HepG2 (cell line): ENCODE data around the gene TCAP. TPM values are rescaled to one million over a fixed set of nuclear protein-coding genes. Genes with fewer than 3 reads are reported as not detected.

ENCODE experiments used
- BRF2 ChIP-seq: sonication (generic); formaldehyde crosslinking; IDR thresholded peaks from 2 replicates; pipeline ENCODE4 v1.8.1; 2022; ENCODE audit warnings: mild to moderate bottlenecking, missing genetic modification reagents
- EHMT2 ChIP-seq: fragments of 200-600 bp; sonication (generic); IDR thresholded peaks from 2 replicates; pipeline ENCODE4 v1.7.0; 2017; ENCODE audit warnings: antibody characterized with exemption, low read depth, low read length, borderline replicate concordance
- HNRNPLL ChIP-seq: fragments of 200-400 bp; formaldehyde crosslinking; IDR thresholded peaks from 2 replicates; pipeline ENCODE4 v1.6.1; 2017; ENCODE audit warnings: mild to moderate bottlenecking, low read depth, low read length; ENCODE audit not compliant: poor library complexity, severe bottlenecking
- MAF1 ChIP-seq: sonication (generic); formaldehyde crosslinking; IDR thresholded peaks from 2 replicates; pipeline ENCODE4 v1.5.0; 2020; ENCODE audit warnings: missing genetic modification reagents, borderline replicate concordance
- MED13 ChIP-seq: sonication (generic); formaldehyde crosslinking; IDR thresholded peaks from 2 replicates; pipeline ENCODE4 v1.5.0; 2020; ENCODE audit warnings: missing genetic modification reagents
- POGZ ChIP-seq: sonication (generic); formaldehyde crosslinking; IDR thresholded peaks from 2 replicates; pipeline ENCODE4 v1.4.0; 2020; ENCODE audit warnings: mild to moderate bottlenecking, missing genetic modification reagents
- TBX2 ChIP-seq: sonication (generic); formaldehyde crosslinking; IDR thresholded peaks from 2 replicates; pipeline ENCODE4 v1.5.0; 2020; ENCODE audit warnings: missing genetic modification reagents, mild to moderate bottlenecking, borderline replicate concordance
- ZNF350 ChIP-seq: sonication (generic); formaldehyde crosslinking; IDR thresholded peaks from 2 replicates; pipeline ENCODE4 v1.4.0; 2020; ENCODE audit warnings: mild to moderate bottlenecking, low read depth, missing genetic modification reagents, borderline replicate concordance
- ZNF703 ChIP-seq: sonication (generic); formaldehyde crosslinking; IDR thresholded peaks from 2 replicates; pipeline ENCODE4 v1.5.1; 2020; ENCODE audit warnings: missing genetic modification reagents, mild to moderate bottlenecking, moderate library complexity, borderline replicate concordance
- polyA plus RNA-seq, 8 experiments: library from polyadenylated mRNA; depleted of rRNA in 3 of 8; stranded (reverse) in 7 of 8; unstranded in 1 of 8; fragments of >200 nt; fragmentation: Illumina TruSeq in 4 of 8; extraction: Trizol in 4 of 8; gene quantifications; 2 replicates each; pipeline versions ENCODE4 v1.2.1 to v1.2.3, GENCODE V29; 2011 to 2016; ENCODE audit warnings: low read depth in 4 of 8, missing spikeins in 1 of 8, mixed read lengths in 1 of 8; ENCODE audit not compliant: insufficient read depth in 1 of 8
- total RNA-seq, 5 experiments: library from RNA; depleted of rRNA; stranded (reverse); fragments of >200 nt; fragmentation: Illumina TruSeq; extraction: Trizol; gene quantifications; 2 replicates each; pipeline ENCODE4 v1.2.3, GENCODE V29; 2016; ENCODE audit warnings: low read depth in 1 of 5
- TF ChIP-seq, protein P1 (sequence below): sonication (generic); formaldehyde crosslinking; IDR thresholded peaks from 2 replicates; pipeline ENCODE4 v1.5.1; 2020; ENCODE audit warnings: missing genetic modification reagents, mild to moderate bottlenecking, borderline replicate concordance
- TF ChIP-seq, protein P2 (sequence below): sonication (generic); formaldehyde crosslinking; IDR thresholded peaks from 2 replicates; pipeline ENCODE4 v1.8.0; 2022; ENCODE audit warnings: low read depth, missing genetic modification reagents
- TF ChIP-seq, protein P3 (sequence below): sonication (generic); formaldehyde crosslinking; IDR thresholded peaks from 2 replicates; pipeline ENCODE4 v1.8.1; 2023; ENCODE audit warnings: mild to moderate bottlenecking, moderate library complexity, missing genetic modification reagents
- TF ChIP-seq, protein P4 (sequence below): sonication (generic); formaldehyde crosslinking; IDR thresholded peaks from 2 replicates; pipeline ENCODE4 v1.4.0; 2020; ENCODE audit warnings: missing genetic modification reagents
- TF ChIP-seq, protein P5 (sequence below): sonication (generic); formaldehyde crosslinking; IDR thresholded peaks from 2 replicates; pipeline ENCODE4 v1.4.0; 2020; ENCODE audit warnings: missing genetic modification reagents
- TF ChIP-seq, protein P6 (sequence below): sonication (generic); formaldehyde crosslinking; IDR thresholded peaks from 2 replicates; pipeline ENCODE4 v1.5.0; 2020; ENCODE audit warnings: missing genetic modification reagents

The TCAP gene
- total and polyA plus RNA-seq, 2 of the 13 experiments (the other 11 are each of a cell fraction or from before 2014, with no cell fraction given) = 0.24 to 0.65 TPM

GRCh38 chr17:39636927-39637736, 28.0 kb upstream of the TCAP start, which contains the start of gene STARD3 (continued):
- TF ChIP-seq, protein P1, sequence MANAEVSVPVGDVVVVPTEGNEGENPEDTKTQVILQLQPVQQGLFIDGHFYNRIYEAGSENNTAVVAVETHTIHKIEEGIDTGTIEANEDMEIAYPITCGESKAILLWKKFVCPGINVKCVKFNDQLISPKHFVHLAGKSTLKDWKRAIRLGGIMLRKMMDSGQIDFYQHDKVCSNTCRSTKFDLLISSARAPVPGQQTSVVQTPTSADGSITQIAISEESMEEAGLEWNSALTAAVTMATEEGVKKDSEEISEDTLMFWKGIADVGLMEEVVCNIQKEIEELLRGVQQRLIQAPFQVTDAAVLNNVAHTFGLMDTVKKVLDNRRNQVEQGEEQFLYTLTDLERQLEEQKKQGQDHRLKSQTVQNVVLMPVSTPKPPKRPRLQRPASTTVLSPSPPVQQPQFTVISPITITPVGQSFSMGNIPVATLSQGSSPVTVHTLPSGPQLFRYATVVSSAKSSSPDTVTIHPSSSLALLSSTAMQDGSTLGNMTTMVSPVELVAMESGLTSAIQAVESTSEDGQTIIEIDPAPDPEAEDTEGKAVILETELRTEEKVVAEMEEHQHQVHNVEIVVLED (CRISPR knock-in tag) = peak; percentile 83; the same call in 1 of the 2 replicates
- peak; percentile 72; the same call in 1 of the 2 replicates for TF ChIP-seq MAF1 (CRISPR knock-in tag)
- TF ChIP-seq, protein P2, sequence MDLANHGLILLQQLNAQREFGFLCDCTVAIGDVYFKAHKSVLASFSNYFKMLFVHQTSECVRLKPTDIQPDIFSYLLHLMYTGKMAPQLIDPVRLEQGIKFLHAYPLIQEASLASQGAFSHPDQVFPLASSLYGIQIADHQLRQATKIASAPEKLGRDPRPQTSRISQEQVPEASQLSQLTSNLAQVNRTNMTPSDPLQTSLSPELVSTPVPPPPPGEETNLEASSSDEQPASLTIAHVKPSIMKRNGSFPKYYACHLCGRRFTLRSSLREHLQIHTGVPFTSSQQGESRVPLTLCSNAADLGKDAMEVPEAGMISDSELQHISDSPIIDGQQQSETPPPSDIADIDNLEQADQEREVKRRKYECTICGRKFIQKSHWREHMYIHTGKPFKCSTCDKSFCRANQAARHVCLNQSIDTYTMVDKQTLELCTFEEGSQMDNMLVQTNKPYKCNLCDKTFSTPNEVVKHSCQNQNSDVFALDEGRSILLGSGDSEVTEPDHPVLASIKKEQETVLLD = peak; percentile 59; the same call in 1 of the 2 replicates
- peak; percentile 71; the same call in 1 of the 2 replicates for TF ChIP-seq ZNF703 (CRISPR knock-in tag)
- TF ChIP-seq TBX2 (CRISPR knock-in tag) = peak; percentile 78
- TF ChIP-seq, protein P3, sequence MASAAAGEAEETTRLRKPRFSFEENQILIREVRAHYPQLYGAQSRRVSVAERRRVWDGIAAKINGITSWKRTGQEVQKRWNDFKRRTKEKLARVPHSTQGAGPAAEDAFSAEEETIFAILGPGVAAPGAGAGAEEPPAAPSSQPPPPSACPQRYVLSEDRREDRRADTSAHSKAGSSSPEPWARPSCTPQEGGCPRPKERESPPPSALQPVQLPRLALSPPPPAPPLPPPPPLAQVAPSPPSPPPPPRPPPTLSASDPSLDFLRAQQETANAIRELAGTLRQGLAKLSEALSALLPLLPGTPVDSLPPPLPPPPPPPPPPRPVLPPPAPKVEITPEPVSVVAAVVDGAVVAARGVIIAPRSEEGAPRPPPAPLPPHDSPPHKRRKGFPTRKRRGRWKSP (CRISPR knock-in tag) = peak; percentile 68; the same call in 1 of the 2 replicates
- TF ChIP-seq, protein P4, sequence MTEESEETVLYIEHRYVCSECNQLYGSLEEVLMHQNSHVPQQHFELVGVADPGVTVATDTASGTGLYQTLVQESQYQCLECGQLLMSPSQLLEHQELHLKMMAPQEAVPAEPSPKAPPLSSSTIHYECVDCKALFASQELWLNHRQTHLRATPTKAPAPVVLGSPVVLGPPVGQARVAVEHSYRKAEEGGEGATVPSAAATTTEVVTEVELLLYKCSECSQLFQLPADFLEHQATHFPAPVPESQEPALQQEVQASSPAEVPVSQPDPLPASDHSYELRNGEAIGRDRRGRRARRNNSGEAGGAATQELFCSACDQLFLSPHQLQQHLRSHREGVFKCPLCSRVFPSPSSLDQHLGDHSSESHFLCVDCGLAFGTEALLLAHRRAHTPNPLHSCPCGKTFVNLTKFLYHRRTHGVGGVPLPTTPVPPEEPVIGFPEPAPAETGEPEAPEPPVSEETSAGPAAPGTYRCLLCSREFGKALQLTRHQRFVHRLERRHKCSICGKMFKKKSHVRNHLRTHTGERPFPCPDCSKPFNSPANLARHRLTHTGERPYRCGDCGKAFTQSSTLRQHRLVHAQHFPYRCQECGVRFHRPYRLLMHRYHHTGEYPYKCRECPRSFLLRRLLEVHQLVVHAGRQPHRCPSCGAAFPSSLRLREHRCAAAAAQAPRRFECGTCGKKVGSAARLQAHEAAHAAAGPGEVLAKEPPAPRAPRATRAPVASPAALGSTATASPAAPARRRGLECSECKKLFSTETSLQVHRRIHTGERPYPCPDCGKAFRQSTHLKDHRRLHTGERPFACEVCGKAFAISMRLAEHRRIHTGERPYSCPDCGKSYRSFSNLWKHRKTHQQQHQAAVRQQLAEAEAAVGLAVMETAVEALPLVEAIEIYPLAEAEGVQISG (CRISPR knock-in tag) = peak; percentile 92
- TF ChIP-seq POGZ (CRISPR knock-in tag) = peak; percentile 77
- no peak for TF ChIP-seq EHMT2
- TF ChIP-seq HNRNPLL = peak; percentile 92
- TF ChIP-seq ZNF350 = peak; percentile 84; the same call in 1 of the 2 replicates
- TF ChIP-seq, protein P5, sequence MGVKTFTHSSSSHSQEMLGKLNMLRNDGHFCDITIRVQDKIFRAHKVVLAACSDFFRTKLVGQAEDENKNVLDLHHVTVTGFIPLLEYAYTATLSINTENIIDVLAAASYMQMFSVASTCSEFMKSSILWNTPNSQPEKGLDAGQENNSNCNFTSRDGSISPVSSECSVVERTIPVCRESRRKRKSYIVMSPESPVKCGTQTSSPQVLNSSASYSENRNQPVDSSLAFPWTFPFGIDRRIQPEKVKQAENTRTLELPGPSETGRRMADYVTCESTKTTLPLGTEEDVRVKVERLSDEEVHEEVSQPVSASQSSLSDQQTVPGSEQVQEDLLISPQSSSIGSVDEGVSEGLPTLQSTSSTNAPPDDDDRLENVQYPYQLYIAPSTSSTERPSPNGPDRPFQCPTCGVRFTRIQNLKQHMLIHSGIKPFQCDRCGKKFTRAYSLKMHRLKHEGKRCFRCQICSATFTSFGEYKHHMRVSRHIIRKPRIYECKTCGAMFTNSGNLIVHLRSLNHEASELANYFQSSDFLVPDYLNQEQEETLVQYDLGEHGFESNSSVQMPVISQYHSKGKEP (CRISPR knock-in tag) = peak; percentile 78; the same call in 1 of the 2 replicates
- peak; percentile 84 for TF ChIP-seq MED13 (CRISPR knock-in tag)
- TF ChIP-seq BRF2 = 0 out of 2 replicates have a peak, but pooled peaks have one; percentile 28
- TF ChIP-seq, protein P6, sequence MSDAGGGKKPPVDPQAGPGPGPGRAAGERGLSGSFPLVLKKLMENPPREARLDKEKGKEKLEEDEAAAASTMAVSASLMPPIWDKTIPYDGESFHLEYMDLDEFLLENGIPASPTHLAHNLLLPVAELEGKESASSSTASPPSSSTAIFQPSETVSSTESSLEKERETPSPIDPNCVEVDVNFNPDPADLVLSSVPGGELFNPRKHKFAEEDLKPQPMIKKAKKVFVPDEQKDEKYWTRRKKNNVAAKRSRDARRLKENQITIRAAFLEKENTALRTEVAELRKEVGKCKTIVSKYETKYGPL (CRISPR knock-in tag) = 0 out of 2 replicates have a peak, but pooled peaks have one; percentile 35
